Kidney (tissue), 14 donors: ENCODE data around the gene KIF21A. TPM values are rescaled to one million over a fixed set of nuclear protein-coding genes. Genes with fewer than 3 reads are reported as not detected.

Source experiments
- DNase-seq, 5 donors: peaks; one replicate each; pipeline ENCODE4 v3.0.0-alpha.2; 2013 to 2020
- FAIRE-seq: peaks from 2 replicates; lab custom pipeline; 2012; peaks lifted over from hg19 to GRCh38; lab: Jason Lieb, UNC
- H3K27ac ChIP-seq, 2 donors: one replicate each; pipeline ENCODE4 v1.7.0; 2013; ENCODE audit warnings: low read depth in 2 of 2, low read length in 2 of 2, inconsistent platforms in 1 of 2
- H3K27me3 ChIP-seq: one replicate; pipeline ENCODE4 v1.7.1; 2013; ENCODE audit warnings: low read length, inconsistent platforms; ENCODE audit not compliant: control insufficient read depth, insufficient read depth
- H3K36me3 ChIP-seq, 3 donors: one replicate each; pipeline versions ENCODE4 v1.7.0 to v1.7.1; 2013; ENCODE audit warnings: low read length in 3 of 3, control low read depth in 1 of 3, inconsistent platforms in 1 of 3; ENCODE audit not compliant: insufficient read depth in 3 of 3, control insufficient read depth in 2 of 3
- H3K4me1 ChIP-seq, 3 donors: one replicate each; pipeline versions ENCODE4 v1.7.0 to v1.7.1; 2013; ENCODE audit warnings: low read length in 3 of 3, inconsistent platforms in 1 of 3, low read depth in 1 of 3; ENCODE audit not compliant: control insufficient read depth in 2 of 3, insufficient read depth in 2 of 3
- H3K4me3 ChIP-seq, 3 donors: one replicate each; pipeline versions ENCODE4 v1.7.0 to v1.8.1; 2013; ENCODE audit warnings: low read length in 3 of 3, control low read depth in 1 of 3, inconsistent platforms in 1 of 3
- H3K9ac ChIP-seq, 3 donors: one replicate each; pipeline versions ENCODE4 v1.7.0 to v1.7.1; 2013; ENCODE audit warnings: low read length in 3 of 3, control low read depth in 1 of 3, inconsistent platforms in 1 of 3
- H3K9me3 ChIP-seq, 3 donors: one replicate each; pipeline versions ENCODE4 v1.7.0 to v1.7.1; 2013; ENCODE audit warnings: low read length in 3 of 3, control low read depth in 1 of 3, inconsistent platforms in 1 of 3; ENCODE audit not compliant: control insufficient read depth in 2 of 3, insufficient read depth in 1 of 3
- CTCF ChIP-seq: IDR thresholded peaks from 3 replicates; pipeline ENCODE4 v1.5.1; 2012; ENCODE audit warnings: mild to moderate bottlenecking, moderate library complexity, borderline replicate concordance; ENCODE audit not compliant: insufficient read depth; ENCODE audit errors: extremely low read depth
- intact Hi-C: fragments of 100-400 bp; cut with DNase I; formaldehyde crosslinking; loops from one replicate; pipeline ENCODE4 v1.11.1; 2022
- polyA plus RNA-seq: library from polyadenylated mRNA; stranded (reverse); fragments of 350-450 nt; fragmentation: Illumina TruSeq; extraction: RNeasy Lipid Tissue Mini Kit (QIAGEN cat#74804); gene quantifications from one replicate; pipeline ENCODE4 v1.2.3, GENCODE V29; 2014; ENCODE audit warnings: low read depth, low replicate concordance; ENCODE audit not compliant: insufficient read depth
- total RNA-seq: library from RNA; stranded (reverse); fragmentation: NEBNext Ultra II Directional; extraction: Animal tissue kit (Norgen Biotek cat#: 25700); gene quantifications from one replicate; pipeline ENCODE4 v1.2.1, GENCODE V29; 2021
- donor health status: control.
- donor health status: control.
- donor health status: control.
- donor health status: control.
- donor health status: control.
- donor health status: DM: yes; HTN: yes; CAD: no.
- donor health status: Normal renal cell carcinoma (clear cell type).

The KIF21A gene
- total and polyA plus RNA-seq, 2 donors from 2014 or later = 16.8 to 25.7 TPM

GRCh38 chr12:39269492-39269891, 173.4 kb downstream of the KIF21A start:
- DNase-seq (no peak), FAIRE-seq (no peak)
- H3K27me3 ChIP-seq = no peaks in the 10 kb centered on the region
- intact Hi-C loops = no loop called here
- no peaks in the 10 kb centered on the region for H3K36me3 ChIP-seq
- no peak for TF ChIP-seq CTCF
- H3K9me3 ChIP-seq = no peaks in the 10 kb centered on the region
- H3K4me1 ChIP-seq = no peaks in the 10 kb centered on the region
- H3K27ac ChIP-seq = no peak overlapping the region
- no peak overlapping the region for H3K9ac ChIP-seq
- no peak overlapping the region for H3K4me3 ChIP-seq

GRCh38 chr12:39267886-39268285, 175.0 kb downstream of the KIF21A start:
- no peak overlapping the region for H3K9ac ChIP-seq
- H3K4me1 ChIP-seq = no peaks in the 10 kb centered on the region
- FAIRE-seq = no peak
- no peaks in the 10 kb centered on the region for H3K9me3 ChIP-seq
- no peak for DNase-seq
- no peak overlapping the region for H3K4me3 ChIP-seq
- H3K27me3 ChIP-seq = no peaks in the 10 kb centered on the region
- intact Hi-C loops = no loop called here
- no peaks in the 10 kb centered on the region for H3K36me3 ChIP-seq
- H3K27ac ChIP-seq = no peak overlapping the region
- no peak for TF ChIP-seq CTCF

- TF ChIP-seq CTCF = no peak
- FAIRE-seq = no peak
- no peaks in the 10 kb centered on the region for H3K36me3 ChIP-seq
Measured at GRCh38 chr12:39252628-39253027, 190.3 kb downstream of the KIF21A start.

More at GRCh38 chr12:39252628-39253027, 190.3 kb downstream of the KIF21A start:
- H3K9ac ChIP-seq = no peak overlapping the region
- no peaks in the 10 kb centered on the region for H3K4me1 ChIP-seq
- no peak overlapping the region for H3K4me3 ChIP-seq
- intact Hi-C loops = no loop called here
- no peaks in the 10 kb centered on the region for H3K27me3 ChIP-seq
- no peak for DNase-seq
- no peak overlapping the region for H3K27ac ChIP-seq
- no peaks in the 10 kb centered on the region for H3K9me3 ChIP-seq

Other genes starting within 250 kb of the KIF21A start
- gene ABCD2, start 176.7 kb upstream of the KIF21A start, total RNA-seq = 1.4 TPM
- 0.17 TPM for gene ABCD2, start 176.7 kb upstream of the KIF21A start, polyA plus RNA-seq